GF-D8 (cell line): Measurements from ENCODE around the gene IPCEF1.
"Not testable (repeated sequence)": the region's sequence is repeated elsewhere in the genome, so short reads cannot be mapped to it uniquely, and the experiment has no call there.

Experiments used
- DNase-seq: peaks from one replicate; lab custom pipeline; 2025; lab: John Stamatoyannopoulos, UW

Gene IPCEF1

GRCh38 chr6:154219250-154219649 lies 137.4 kb downstream of the IPCEF1 start:
- DNase-seq: no peak

GRCh38 chr6:154218787-154219186 lies 137.8 kb downstream of the IPCEF1 start:
- DNase-seq: no peak

GRCh38 chr6:154218301-154218700 lies 138.3 kb downstream of the IPCEF1 start:
- peak; percentile 28 for DNase-seq

GRCh38 chr6:154213782-154214181 lies 142.8 kb downstream of the IPCEF1 start:
- DNase-seq: no peak

GRCh38 chr6:154210678-154211077 lies 145.9 kb downstream of the IPCEF1 start:
- DNase-seq: no peak

- no peak for DNase-seq
Observed at GRCh38 chr6:154209555-154209954, 147.0 kb downstream of the IPCEF1 start.

GRCh38 chr6:154206996-154207395 lies 149.6 kb downstream of the IPCEF1 start:
- DNase-seq: no peak

GRCh38 chr6:154206141-154206540 lies 150.5 kb downstream of the IPCEF1 start:
- DNase-seq: no peak

GRCh38 chr6:154202958-154203357 lies 153.6 kb downstream of the IPCEF1 start:
- no peak for DNase-seq

- no peak for DNase-seq
Observed at GRCh38 chr6:154202339-154202738, 154.3 kb downstream of the IPCEF1 start.

- not testable (repeated sequence) for DNase-seq
Observed at GRCh38 chr6:154201688-154202087, 154.9 kb downstream of the IPCEF1 start.

GRCh38 chr6:154197196-154197860 lies 159.3 kb downstream of the IPCEF1 start:
- DNase-seq: no peak

GRCh38 chr6:154196333-154196885 lies 160.2 kb downstream of the IPCEF1 start:
- DNase-seq: no peak

GRCh38 chr6:154187714-154188113 lies 168.9 kb downstream of the IPCEF1 start:
- no peak for DNase-seq

- no peak for DNase-seq
Observed at GRCh38 chr6:154187203-154187602, 169.4 kb downstream of the IPCEF1 start.

- no peak for DNase-seq
Observed at GRCh38 chr6:154179434-154179833, 177.2 kb downstream of the IPCEF1 start.

GRCh38 chr6:154172393-154172792 lies 184.2 kb downstream of the IPCEF1 start:
- not testable (repeated sequence) for DNase-seq

GRCh38 chr6:154170106-154170505 lies 186.5 kb downstream of the IPCEF1 start:
- DNase-seq: no peak

GRCh38 chr6:154169193-154169847 lies 187.3 kb downstream of the IPCEF1 start:
- peak; percentile 96 for DNase-seq

- DNase-seq: peak; percentile 43
Observed at GRCh38 chr6:154167126-154167525, 189.5 kb downstream of the IPCEF1 start.

GRCh38 chr6:154166140-154166539 lies 190.5 kb downstream of the IPCEF1 start:
- DNase-seq: no peak

GRCh38 chr6:154165478-154165877 lies 191.1 kb downstream of the IPCEF1 start:
- DNase-seq: peak; percentile 50

- peak; percentile 33 for DNase-seq
Observed at GRCh38 chr6:154164397-154164796, 192.2 kb downstream of the IPCEF1 start.
